SK-N-DZ (cell line): ENCODE data around the gene RMND5A.

Experiments
- DNase-seq: peaks from one replicate; pipeline ENCODE4 v3.0.0-alpha.2; 2015; ENCODE audit warnings: low spot score

RMND5A gene

GRCh38 chr2:86825693-86826381, 105.7 kb downstream of the RMND5A start:
- no peak for DNase-seq

GRCh38 chr2:86826951-86827350, 106.9 kb downstream of the RMND5A start:
- DNase-seq, result no peak
